Keratinocyte (primary cell): ENCODE data around the gene PCSK1N.
"Not testable (repeated sequence)": the region's sequence is repeated elsewhere in the genome, so short reads cannot be mapped to it uniquely, and the experiment has no call there.

Experiments used
- EZH2 ChIP-seq: IDR thresholded peaks from one replicate; pipeline ENCODE4 v1.6.1; 2012; ENCODE audit warnings: inconsistent platforms, mild to moderate bottlenecking, low read length, moderate library complexity
- TF ChIP-seq, protein P1 (sequence below), 3 experiments: IDR thresholded peaks in 1 of 3; conservative IDR thresholded peaks in 1 of 3; optimal IDR thresholded peaks in 1 of 3; 2 replicates in 2 of 3; 3 replicates in 1 of 3; pipeline versions ENCODE3 to v1.5.1; 2011; ENCODE audit warnings: low read length in 3 of 3, mild to moderate bottlenecking in 3 of 3, moderate library complexity in 2 of 3, control low read depth in 1 of 3, inconsistent platforms in 1 of 3; ENCODE audit not compliant: insufficient read depth in 2 of 3; ENCODE audit errors: extremely low read depth in 1 of 3

DNA sequence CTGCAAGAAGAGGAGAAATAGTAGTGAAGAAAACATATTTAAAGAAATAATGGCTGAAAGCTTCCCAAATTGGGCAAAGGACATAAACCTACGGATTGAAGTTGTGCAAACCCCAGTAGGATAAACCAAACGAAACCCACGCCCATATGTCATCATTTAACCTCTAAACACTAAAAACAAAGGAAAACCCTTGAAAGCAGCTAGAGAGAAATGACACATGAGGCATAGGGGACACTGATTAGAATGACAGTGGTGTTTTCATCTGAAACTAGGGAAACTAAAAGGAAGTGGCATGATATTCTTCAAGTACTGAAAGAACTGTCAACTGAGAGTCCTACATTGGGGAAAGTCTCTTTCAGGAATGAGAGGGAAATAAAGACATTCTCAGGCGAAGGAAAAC is 41.5 kb upstream of the PCSK1N start:
- TF ChIP-seq, protein P1, sequence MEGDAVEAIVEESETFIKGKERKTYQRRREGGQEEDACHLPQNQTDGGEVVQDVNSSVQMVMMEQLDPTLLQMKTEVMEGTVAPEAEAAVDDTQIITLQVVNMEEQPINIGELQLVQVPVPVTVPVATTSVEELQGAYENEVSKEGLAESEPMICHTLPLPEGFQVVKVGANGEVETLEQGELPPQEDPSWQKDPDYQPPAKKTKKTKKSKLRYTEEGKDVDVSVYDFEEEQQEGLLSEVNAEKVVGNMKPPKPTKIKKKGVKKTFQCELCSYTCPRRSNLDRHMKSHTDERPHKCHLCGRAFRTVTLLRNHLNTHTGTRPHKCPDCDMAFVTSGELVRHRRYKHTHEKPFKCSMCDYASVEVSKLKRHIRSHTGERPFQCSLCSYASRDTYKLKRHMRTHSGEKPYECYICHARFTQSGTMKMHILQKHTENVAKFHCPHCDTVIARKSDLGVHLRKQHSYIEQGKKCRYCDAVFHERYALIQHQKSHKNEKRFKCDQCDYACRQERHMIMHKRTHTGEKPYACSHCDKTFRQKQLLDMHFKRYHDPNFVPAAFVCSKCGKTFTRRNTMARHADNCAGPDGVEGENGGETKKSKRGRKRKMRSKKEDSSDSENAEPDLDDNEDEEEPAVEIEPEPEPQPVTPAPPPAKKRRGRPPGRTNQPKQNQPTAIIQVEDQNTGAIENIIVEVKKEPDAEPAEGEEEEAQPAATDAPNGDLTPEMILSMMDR (optimal IDR thresholded peaks at IDR 0.05 in 1 of 3, IDR thresholded peaks at IDR 0.05 in 1 of 3, conservative IDR thresholded peaks at IDR 0.05 in 1 of 3; ENCODE audit: extremely low read depth in 1 of 3, insufficient read depth in 2 of 3, low read length in 3 of 3) = not testable (repeated sequence)
- TF ChIP-seq EZH2 = not testable (repeated sequence)
